ENCODE data around the gene MTX1.

MTX1 gene

DNA sequence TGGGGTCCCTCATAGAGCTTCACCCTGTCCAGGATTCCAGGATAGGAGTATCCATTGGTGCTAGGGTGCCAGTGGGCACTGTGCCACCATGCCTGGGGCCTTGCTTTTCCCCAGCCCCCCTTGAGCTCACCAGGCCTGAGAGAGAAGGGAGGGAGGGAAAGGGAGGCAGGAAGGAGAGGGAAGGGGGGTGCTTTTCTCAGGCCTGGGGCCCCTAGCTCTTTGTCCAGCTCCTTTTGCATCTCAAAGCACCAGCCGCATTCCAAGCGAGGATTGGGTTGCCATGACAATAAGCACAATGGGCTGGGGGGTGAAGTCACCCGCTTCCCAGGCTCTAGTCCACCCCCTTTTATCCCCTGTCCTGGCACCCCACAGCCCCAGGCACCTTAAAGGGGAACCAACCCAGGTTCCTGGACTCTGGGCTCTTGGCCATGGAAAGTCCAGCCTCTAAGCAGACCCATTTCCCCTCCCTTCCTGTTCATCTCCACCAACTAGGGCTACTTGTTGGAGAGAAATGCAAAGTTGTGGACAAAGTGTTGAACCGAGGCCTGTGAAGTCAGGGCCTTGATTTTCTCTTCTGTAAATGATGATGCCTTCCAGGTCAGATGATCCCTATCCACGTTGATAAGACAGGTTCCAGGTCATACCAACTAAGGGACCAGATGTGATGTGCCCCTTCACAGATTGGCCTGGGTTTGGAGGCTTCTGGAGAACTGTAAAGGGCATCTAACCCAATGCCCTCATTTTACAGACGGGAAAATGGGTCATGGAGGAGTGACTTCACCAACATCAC is 12.2 kb upstream of the MTX1 start:
- DNase-seq (ENCODE audit: low spot score): no peak
- H3K27ac ChIP-seq (ENCODE audit: poor library complexity, severe bottlenecking): peak overlapping the region; percentile 92
- no peaks in the 10 kb centered on the region for H3K9me3 ChIP-seq (ENCODE audit: severe bottlenecking)
- H3K4me3 ChIP-seq (ENCODE audit: severe bottlenecking): no peak overlapping the region
- peaks cover 3% of the 10 kb centered on the region for H3K4me1 ChIP-seq (ENCODE audit: insufficient read depth, poor library complexity, severe bottlenecking)
- no peaks in the 10 kb centered on the region for H3K27me3 ChIP-seq (ENCODE audit: insufficient read depth, poor library complexity, severe bottlenecking)
- 0 out of 2 replicates have a peak, but pooled peaks cover 5% of the 10 kb centered on the region for H3K36me3 ChIP-seq (ENCODE audit: low read depth)
- ATAC-seq (ENCODE audit: low read depth): no peak
- TF ChIP-seq, protein P1, sequence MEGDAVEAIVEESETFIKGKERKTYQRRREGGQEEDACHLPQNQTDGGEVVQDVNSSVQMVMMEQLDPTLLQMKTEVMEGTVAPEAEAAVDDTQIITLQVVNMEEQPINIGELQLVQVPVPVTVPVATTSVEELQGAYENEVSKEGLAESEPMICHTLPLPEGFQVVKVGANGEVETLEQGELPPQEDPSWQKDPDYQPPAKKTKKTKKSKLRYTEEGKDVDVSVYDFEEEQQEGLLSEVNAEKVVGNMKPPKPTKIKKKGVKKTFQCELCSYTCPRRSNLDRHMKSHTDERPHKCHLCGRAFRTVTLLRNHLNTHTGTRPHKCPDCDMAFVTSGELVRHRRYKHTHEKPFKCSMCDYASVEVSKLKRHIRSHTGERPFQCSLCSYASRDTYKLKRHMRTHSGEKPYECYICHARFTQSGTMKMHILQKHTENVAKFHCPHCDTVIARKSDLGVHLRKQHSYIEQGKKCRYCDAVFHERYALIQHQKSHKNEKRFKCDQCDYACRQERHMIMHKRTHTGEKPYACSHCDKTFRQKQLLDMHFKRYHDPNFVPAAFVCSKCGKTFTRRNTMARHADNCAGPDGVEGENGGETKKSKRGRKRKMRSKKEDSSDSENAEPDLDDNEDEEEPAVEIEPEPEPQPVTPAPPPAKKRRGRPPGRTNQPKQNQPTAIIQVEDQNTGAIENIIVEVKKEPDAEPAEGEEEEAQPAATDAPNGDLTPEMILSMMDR (IDR thresholded peaks at IDR 0.05; ENCODE audit: poor library complexity, severe bottlenecking): no peak

DNA sequence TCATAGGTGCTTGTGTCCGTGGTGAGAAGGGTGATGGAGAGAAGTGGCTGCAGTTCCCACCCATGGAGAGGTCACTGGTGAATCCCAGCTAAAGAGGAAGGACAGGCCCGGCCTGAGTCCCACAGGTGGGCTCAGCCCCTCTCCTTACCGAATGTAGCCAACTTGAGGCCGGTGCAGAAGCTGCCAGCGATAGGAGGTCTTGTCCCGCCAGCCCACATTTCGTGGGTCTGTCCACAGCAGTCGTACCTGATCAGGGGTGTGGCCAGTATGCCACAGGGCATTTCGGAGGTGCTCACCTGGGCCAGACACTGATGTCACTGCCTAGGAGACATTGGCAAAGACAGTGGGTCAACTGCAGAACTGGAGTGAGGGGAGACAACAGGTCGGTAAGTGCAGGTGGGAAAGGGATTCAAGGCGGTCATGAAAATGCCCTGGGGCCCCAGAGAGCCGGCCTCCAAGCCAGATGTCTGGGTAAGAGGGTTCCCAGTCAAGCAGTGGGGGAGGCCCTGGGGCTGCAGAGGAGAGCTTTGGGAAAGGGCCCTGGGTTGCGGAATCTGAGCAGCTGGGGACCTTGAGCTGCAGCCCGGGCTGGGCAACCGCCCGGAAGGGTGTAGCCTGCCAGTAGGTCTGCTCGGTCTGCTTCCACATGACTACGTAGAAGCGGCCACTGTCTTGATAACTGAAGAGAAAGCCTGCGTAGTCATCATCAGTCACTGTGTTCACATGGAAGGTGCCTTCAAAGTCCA is 11.4 kb upstream of the MTX1 start:
- no peaks in the 10 kb centered on the region for H3K27me3 ChIP-seq (ENCODE audit: insufficient read depth, poor library complexity, severe bottlenecking)
- DNase-seq (ENCODE audit: low spot score) (peak; percentile 43), ATAC-seq (ENCODE audit: low read depth) (no peak)
- H3K27ac ChIP-seq (ENCODE audit: poor library complexity, severe bottlenecking): no peak overlapping the region
- TF ChIP-seq, protein P1 (IDR thresholded peaks at IDR 0.05; ENCODE audit: poor library complexity, severe bottlenecking): no peak
- H3K36me3 ChIP-seq (ENCODE audit: low read depth): 0 out of 2 replicates have a peak, but pooled peaks cover 5% of the 10 kb centered on the region
- peaks cover 3% of the 10 kb centered on the region for H3K4me1 ChIP-seq (ENCODE audit: insufficient read depth, poor library complexity, severe bottlenecking)
- no peak overlapping the region for H3K4me3 ChIP-seq (ENCODE audit: severe bottlenecking)
- H3K9me3 ChIP-seq (ENCODE audit: severe bottlenecking): no peaks in the 10 kb centered on the region

DNA sequence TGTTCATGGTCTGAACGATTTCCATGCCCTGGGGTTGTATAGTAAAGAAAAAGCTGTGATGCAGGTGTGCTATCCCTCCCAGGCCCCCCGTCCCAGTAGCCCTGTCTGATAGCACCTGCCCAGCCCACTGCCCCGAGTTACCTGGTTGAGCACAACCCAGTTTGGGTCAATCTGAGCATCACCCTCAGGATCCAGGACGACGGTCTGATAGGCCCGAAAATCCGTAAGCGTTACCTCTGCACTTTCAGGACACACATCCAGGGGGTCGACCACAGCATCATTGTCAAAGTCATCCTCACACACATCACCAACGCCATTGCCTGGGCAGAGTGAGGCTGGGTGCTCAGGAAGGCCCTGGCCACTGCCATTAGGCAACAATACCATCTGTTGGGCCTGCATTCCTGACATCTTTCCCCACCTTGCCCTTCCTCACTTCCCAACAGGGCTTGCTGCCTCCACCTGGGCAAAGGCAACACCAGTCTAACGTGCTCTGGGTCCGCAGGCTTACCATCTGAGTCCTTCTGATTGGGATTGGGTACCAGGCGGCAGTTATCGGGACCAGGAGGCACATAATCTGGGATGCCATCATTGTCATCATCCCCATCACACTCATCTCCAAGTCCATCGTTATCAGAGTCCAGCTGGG is 10.5 kb upstream of the MTX1 start:
- DNase-seq (ENCODE audit: low spot score): peak; percentile 51
- peaks cover 1% of the 10 kb centered on the region for H3K4me1 ChIP-seq (ENCODE audit: insufficient read depth, poor library complexity, severe bottlenecking)
- no peak overlapping the region for H3K27ac ChIP-seq (ENCODE audit: poor library complexity, severe bottlenecking)
- 0 out of 2 replicates have a peak, but pooled peaks cover 5% of the 10 kb centered on the region for H3K36me3 ChIP-seq (ENCODE audit: low read depth)
- no peak for ATAC-seq (ENCODE audit: low read depth)
- no peaks in the 10 kb centered on the region for H3K27me3 ChIP-seq (ENCODE audit: insufficient read depth, poor library complexity, severe bottlenecking)
- no peaks in the 10 kb centered on the region for H3K9me3 ChIP-seq (ENCODE audit: severe bottlenecking)
- H3K4me3 ChIP-seq (ENCODE audit: severe bottlenecking): no peak overlapping the region
- TF ChIP-seq, protein P1 (IDR thresholded peaks at IDR 0.05; ENCODE audit: poor library complexity, severe bottlenecking): no peak

DNA sequence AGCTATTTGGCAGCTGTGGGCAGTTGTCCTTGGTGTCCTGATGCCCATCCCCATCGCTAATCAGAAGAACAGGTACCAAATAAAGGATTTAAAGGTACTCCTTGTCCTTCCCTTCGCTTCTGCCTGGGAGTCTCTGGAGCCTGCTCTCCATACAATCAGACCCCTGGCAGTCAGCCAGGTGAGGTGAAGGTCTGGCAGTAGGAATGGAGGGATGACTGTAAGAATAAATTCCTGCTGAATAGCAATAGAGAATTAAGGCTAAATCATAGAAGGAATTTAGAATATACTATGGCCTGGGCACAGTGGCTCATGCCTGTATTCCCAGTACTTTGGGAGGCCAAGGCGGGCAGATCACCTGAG is 10.0 kb upstream of the MTX1 start:
- DNase-seq (ENCODE audit: low spot score): peak; percentile 34
- H3K27me3 ChIP-seq (ENCODE audit: insufficient read depth, poor library complexity, severe bottlenecking): no peaks in the 10 kb centered on the region

More for the DNA sequence above, 10.0 kb upstream of the MTX1 start:
- no peak overlapping the region for H3K4me3 ChIP-seq (ENCODE audit: severe bottlenecking)
- no peaks in the 10 kb centered on the region for H3K9me3 ChIP-seq (ENCODE audit: severe bottlenecking)
- TF ChIP-seq, protein P1 (IDR thresholded peaks at IDR 0.05; ENCODE audit: poor library complexity, severe bottlenecking): no peak
- no peaks in the 10 kb centered on the region for H3K4me1 ChIP-seq (ENCODE audit: insufficient read depth, poor library complexity, severe bottlenecking)
- ATAC-seq (ENCODE audit: low read depth): no peak
- no peak overlapping the region for H3K27ac ChIP-seq (ENCODE audit: poor library complexity, severe bottlenecking)
- 0 out of 2 replicates have a peak, but pooled peaks cover 5% of the 10 kb centered on the region for H3K36me3 ChIP-seq (ENCODE audit: low read depth)
